Ishikawa (cell line): ENCODE measurements around the gene KDM4D.

Source experiments
- CREB1 ChIP-seq: IDR thresholded peaks from 2 replicates; pipeline ENCODE4 v1.6.1; 2012; ENCODE audit warnings: low read depth
- EGR1 ChIP-seq: IDR thresholded peaks from 2 replicates; pipeline ENCODE4 v1.6.1; 2012
- EP300 ChIP-seq: IDR thresholded peaks from 2 replicates; pipeline ENCODE4 v1.6.1; 2012; ENCODE audit warnings: borderline replicate concordance
- TAF1 ChIP-seq: IDR thresholded peaks from 2 replicates; pipeline ENCODE4 v1.6.1; 2012; ENCODE audit warnings: low read depth, mild to moderate bottlenecking
- TCF12 ChIP-seq: IDR thresholded peaks from 2 replicates; pipeline ENCODE4 v1.6.1; 2012; ENCODE audit warnings: low read depth
- YY1 ChIP-seq: IDR thresholded peaks from 2 replicates; pipeline ENCODE4 v1.6.1; 2012; ENCODE audit warnings: low read depth
- ZBTB7A ChIP-seq: IDR thresholded peaks from 2 replicates; pipeline ENCODE4 v1.6.1; 2012; ENCODE audit warnings: low read depth
- TF ChIP-seq, protein P1 (sequence below): IDR thresholded peaks from 2 replicates; pipeline ENCODE4 v1.6.1; 2012; ENCODE audit warnings: low read depth, mild to moderate bottlenecking
- TF ChIP-seq, protein P2 (sequence below): IDR thresholded peaks from 2 replicates; pipeline ENCODE4 v1.6.1; 2012

DNA sequence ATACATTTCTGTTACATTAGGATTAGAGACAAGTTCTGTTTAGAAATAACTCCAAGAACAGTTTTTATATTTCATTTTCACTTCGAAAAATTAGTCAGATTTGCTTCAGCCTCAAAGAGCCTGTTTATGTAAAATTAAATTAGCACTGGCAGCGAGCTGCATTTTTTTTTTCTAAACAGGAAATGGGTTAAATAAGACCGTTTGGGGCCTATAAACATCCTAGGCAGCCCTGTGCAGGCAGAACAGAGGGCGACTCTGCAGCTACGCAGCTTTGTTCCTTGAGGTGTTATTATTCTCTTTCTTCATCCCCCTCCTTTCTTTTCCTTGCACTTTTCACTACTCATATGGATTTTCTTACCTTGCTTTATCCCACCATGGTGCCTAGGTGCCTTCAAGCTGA is 48.9 kb upstream of the KDM4D start:
- no peak for TF ChIP-seq EP300
- TF ChIP-seq, protein P1, sequence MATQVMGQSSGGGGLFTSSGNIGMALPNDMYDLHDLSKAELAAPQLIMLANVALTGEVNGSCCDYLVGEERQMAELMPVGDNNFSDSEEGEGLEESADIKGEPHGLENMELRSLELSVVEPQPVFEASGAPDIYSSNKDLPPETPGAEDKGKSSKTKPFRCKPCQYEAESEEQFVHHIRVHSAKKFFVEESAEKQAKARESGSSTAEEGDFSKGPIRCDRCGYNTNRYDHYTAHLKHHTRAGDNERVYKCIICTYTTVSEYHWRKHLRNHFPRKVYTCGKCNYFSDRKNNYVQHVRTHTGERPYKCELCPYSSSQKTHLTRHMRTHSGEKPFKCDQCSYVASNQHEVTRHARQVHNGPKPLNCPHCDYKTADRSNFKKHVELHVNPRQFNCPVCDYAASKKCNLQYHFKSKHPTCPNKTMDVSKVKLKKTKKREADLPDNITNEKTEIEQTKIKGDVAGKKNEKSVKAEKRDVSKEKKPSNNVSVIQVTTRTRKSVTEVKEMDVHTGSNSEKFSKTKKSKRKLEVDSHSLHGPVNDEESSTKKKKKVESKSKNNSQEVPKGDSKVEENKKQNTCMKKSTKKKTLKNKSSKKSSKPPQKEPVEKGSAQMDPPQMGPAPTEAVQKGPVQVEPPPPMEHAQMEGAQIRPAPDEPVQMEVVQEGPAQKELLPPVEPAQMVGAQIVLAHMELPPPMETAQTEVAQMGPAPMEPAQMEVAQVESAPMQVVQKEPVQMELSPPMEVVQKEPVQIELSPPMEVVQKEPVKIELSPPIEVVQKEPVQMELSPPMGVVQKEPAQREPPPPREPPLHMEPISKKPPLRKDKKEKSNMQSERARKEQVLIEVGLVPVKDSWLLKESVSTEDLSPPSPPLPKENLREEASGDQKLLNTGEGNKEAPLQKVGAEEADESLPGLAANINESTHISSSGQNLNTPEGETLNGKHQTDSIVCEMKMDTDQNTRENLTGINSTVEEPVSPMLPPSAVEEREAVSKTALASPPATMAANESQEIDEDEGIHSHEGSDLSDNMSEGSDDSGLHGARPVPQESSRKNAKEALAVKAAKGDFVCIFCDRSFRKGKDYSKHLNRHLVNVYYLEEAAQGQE = no peak
- TF ChIP-seq, protein P2, sequence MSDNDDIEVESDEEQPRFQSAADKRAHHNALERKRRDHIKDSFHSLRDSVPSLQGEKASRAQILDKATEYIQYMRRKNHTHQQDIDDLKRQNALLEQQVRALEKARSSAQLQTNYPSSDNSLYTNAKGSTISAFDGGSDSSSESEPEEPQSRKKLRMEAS = no peak
- no peak for TF ChIP-seq EGR1
- TF ChIP-seq TCF12 = no peak
- TF ChIP-seq TAF1 = no peak
- no peak for TF ChIP-seq YY1
- no peak for TF ChIP-seq ZBTB7A
- no peak for TF ChIP-seq CREB1
